Memory B cell (primary cell): ENCODE measurements around the gene MOB3A.
"Not testable (repeated sequence)": the region's sequence is repeated elsewhere in the genome, so short reads cannot be mapped to it uniquely, and the experiment has no call there.

ENCODE experiments used
- ATAC-seq: fragments of 150-1000 bp; cut with Tn5 transposase; 2 replicates; pipeline ENCODE4 v1.10.0; 2021; ENCODE audit warnings: low read depth, mild to moderate bottlenecking, moderate library complexity
- DNase-seq, 2 donors: peaks; one replicate each; pipeline ENCODE4 v3.0.0; 2022; ENCODE audit warnings: low spot score in 2 of 2
- H3K27ac Mint-ChIP-seq: one replicate; pipeline ENCODE4 v1.8.0; 2022; ENCODE audit warnings: mild to moderate bottlenecking, moderate library complexity, mixed read lengths
- H3K27me3 Mint-ChIP-seq: one replicate; pipeline ENCODE4 v1.8.0; 2022; ENCODE audit warnings: mixed read lengths
- H3K36me3 Mint-ChIP-seq: one replicate; pipeline ENCODE4 v1.8.0; 2022; ENCODE audit warnings: mild to moderate bottlenecking, mixed read lengths
- H3K4me1 Mint-ChIP-seq: one replicate; pipeline ENCODE4 v1.8.0; 2022; ENCODE audit warnings: mixed read lengths
- H3K4me3 Mint-ChIP-seq: one replicate; pipeline ENCODE4 v1.8.0; 2022; ENCODE audit warnings: mild to moderate bottlenecking, moderate library complexity, mixed read lengths
- H3K9me3 Mint-ChIP-seq: one replicate; pipeline ENCODE4 v1.8.0; 2022; ENCODE audit warnings: mixed read lengths

MOB3A gene

DNA sequence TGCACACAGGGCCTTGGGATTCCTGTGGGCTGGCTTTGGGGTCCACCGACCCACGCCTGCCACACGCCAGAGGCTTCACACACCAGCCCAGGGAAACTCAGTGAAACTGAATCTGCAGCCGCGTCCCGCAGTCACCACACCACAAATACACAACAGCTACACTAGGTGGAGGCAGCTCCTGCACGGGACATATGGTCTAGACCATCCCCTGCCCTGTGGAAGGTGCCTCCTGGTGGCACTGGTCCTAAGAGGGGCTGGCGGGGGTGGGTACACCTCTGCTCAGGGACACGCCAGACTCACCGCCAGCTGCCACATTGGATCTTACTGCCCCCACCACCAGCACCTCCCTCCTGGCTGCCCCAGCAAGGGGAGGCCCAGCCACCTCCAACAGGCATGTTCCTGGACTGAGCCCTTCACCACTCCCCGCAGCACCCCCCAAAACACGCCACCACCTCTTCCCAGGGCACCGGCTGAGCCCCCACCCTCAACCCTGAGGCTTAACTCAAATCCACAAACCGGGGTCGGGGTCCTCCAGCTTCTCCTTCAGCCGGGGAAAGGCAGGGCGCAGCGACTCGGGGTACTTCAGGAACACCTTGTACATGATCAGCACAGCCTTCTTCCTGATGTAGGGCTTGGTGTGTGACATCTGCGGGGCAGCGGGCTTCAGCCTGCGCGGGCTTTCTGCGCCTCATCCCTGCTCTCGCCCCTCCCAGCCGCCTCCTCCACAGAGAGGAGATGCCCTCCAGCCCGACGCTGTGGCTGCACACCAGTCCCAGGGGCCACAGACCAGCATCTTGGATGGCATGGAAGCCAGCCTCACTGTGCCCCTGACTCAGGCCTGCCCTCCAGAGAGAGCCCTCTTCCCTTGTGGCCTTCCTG is 34.0 kb upstream of the MOB3A start:
- H3K36me3 Mint-ChIP-seq, result peaks cover 7% of the 10 kb centered on the region
- no peaks in the 10 kb centered on the region for H3K27me3 Mint-ChIP-seq

DNA sequence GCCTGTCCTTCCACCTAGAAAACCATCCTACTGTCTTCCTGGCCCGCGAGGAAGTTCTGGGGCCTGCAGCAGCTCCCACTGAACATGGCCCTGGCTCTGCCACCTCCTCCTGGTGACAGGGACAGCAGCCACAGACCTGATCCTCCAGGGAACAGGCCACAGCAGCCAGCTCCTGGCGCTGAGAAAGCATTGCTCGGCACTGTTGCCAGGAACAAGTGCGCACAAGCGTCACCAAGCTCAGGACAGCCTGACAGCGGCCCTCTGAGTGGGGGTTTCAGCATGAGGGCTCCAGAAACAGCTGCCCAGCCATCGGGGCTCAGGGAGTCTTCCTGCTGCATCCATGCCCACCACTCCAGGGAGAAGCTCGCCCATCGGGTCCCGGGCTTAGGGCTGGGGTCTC is 33.4 kb upstream of the MOB3A start:
- DNase-seq (no peak), ATAC-seq (no peak)
- no peaks in the 10 kb centered on the region for H3K9me3 Mint-ChIP-seq
- no peak overlapping the region for H3K4me3 Mint-ChIP-seq
- peaks cover 8% of the 10 kb centered on the region for H3K36me3 Mint-ChIP-seq
- H3K27ac Mint-ChIP-seq, result no peak overlapping the region
- H3K27me3 Mint-ChIP-seq, result no peaks in the 10 kb centered on the region
- H3K4me1 Mint-ChIP-seq, result no peaks in the 10 kb centered on the region

More for the DNA sequence above, 34.0 kb upstream of the MOB3A start:
- no peak for DNase-seq
- Mint-ChIP-seq H3K27ac (no peak overlapping the region), H3K4me3 (no peak overlapping the region), H3K4me1 (no peaks in the 10 kb centered on the region), H3K9me3 (no peaks in the 10 kb centered on the region)
- ATAC-seq, result no peak

DNA sequence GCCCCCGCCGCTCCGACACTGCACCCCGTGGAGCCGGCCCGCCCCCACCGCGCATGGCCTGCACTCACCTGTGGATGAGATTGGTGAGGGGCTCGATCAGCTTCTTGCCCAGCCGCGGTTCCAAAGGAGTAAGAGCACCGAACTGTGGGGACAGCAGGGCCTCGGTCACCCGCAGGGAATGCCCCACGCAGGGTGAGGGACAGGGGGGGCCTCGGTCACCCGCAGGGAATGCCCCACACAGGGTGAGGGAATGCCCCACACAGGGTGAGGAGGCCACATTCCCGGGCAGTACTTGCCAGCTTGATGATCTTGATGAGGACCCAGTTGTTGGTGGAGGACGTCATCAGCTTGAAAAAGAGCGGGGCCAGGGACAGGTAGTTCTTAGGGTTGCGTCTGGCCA is 32.9 kb upstream of the MOB3A start:
- Mint-ChIP-seq H3K4me1 (no peaks in the 10 kb centered on the region), H3K9me3 (no peaks in the 10 kb centered on the region), H3K27me3 (no peaks in the 10 kb centered on the region), H3K27ac (no peak overlapping the region), H3K36me3 (peaks cover 8% of the 10 kb centered on the region), H3K4me3 (no peak overlapping the region)
- DNase-seq (no peak), ATAC-seq (no peak)

DNA sequence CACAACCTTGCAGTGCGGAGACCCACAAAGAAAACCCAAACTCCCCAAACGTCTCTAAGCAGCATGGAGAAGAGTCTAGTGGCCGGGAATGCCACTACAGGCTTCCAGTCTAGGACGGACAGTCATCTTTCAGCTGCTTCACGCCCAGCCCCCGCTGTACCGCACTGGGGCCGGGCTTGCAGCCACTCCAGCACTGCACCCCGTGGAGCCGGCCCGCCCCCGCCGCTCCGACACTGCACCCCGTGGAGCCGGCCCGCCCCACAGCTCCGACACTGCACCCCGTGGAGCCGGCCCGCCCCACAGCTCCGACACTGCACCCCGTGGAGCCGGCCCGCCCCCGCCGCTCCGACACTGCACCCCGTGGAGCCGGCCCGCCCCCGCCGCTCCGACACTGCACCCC is 32.1 kb upstream of the MOB3A start:
- H3K27ac Mint-ChIP-seq, H3K27me3 Mint-ChIP-seq, H3K4me1 Mint-ChIP-seq, ATAC-seq, H3K9me3 Mint-ChIP-seq, DNase-seq, H3K4me3 Mint-ChIP-seq, H3K36me3 Mint-ChIP-seq: not testable (repeated sequence)

DNA sequence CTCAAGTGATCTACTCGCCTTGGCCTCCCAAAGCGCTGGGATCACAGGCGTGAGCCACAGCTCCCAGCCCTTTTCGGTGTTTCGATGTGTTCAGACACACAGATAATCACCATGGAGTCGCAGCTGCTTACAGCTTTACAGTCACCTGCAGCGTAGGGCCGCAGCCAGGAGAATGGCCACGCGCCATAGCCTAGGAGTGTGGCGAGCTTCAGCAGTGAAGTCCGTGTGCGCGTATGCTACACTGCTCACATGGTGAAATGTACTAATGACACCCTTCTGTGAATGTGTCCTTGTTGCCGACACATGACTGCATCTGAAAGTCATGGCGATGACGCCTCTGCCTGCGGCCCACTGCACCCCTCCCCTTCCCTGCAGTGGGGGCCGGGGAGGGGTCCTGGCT is 31.6 kb upstream of the MOB3A start:
- ATAC-seq, result no peak
- DNase-seq, result no peak
- H3K27me3 Mint-ChIP-seq, result no peaks in the 10 kb centered on the region
- H3K4me3 Mint-ChIP-seq, result no peak overlapping the region
- no peaks in the 10 kb centered on the region for H3K9me3 Mint-ChIP-seq
- no peaks in the 10 kb centered on the region for H3K4me1 Mint-ChIP-seq
- peaks cover 6% of the 10 kb centered on the region for H3K36me3 Mint-ChIP-seq
- H3K27ac Mint-ChIP-seq, result no peak overlapping the region

DNA sequence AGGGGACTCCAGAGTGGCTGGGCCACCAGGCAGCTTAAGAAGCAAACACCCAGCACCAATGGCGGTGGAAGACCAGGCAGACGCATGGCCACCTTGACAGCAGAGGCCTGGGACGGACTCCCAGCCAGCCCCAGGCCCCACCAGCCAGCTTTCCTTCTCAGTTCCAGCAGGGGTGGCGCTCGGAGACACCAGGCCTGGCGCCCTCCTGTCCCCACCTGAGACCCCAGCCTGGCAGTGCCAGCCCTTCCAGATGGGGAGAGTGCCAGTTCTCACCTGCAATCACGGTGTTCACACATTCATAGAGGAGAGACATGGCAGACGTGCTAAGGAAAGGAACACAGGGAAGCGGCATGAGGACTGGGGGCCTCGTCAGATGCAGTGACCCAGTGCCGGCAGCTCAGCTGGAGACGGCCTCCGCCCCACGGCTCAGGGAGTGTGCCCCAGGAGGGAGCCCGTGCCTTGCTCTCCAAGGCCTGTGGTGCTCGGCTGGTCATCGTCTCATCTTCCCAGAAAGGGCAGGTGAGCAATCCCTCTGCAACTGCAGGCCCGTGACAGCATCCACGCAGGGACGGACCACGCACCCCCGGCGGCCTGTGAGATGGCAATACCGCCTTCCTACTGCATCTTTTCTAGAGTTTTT is 30.9 kb upstream of the MOB3A start:
- H3K36me3 Mint-ChIP-seq, result peaks cover 1% of the 10 kb centered on the region

DNA sequence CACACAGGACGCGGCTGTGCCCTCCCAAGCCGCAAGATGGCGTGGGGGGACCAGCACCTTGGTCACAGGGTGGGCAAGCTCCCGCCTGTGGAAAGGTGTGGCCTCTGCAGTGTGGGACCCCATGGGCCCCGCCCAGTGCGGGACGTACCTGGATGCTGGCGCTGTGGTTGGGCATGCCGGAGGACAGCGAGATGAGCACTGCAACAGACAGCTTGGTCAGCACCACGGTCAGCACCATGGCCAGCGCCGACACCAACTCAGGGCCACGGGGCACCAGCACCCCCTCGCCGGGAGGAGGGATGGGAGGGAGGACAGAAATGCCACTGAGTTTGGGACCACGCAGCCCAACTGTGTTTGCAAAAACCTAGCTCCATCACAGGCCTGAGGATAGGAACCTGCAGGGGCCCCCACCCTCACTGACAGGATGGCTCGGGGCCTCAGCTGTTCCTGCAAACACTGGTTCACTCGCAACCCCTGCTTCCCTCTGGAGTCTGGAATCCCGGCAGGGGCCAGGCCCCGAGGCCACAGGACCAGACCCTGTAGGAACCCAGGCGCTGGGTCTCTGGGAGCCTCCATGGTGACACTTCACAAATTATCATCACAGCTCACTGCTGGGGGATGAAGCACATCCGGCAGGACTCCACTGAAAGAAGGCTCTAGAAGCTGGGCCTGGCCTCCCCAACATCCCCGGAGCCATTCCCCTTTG is 27.7 kb upstream of the MOB3A start:
- DNase-seq, result no peak
- Mint-ChIP-seq H3K9me3 (no peaks in the 10 kb centered on the region), H3K27me3 (no peaks in the 10 kb centered on the region), H3K4me1 (no peaks in the 10 kb centered on the region), H3K4me3 (no peak overlapping the region), H3K36me3 (peaks cover 9% of the 10 kb centered on the region), H3K27ac (no peak overlapping the region)
- ATAC-seq, result no peak

More for the DNA sequence above, 30.9 kb upstream of the MOB3A start:
- no peaks in the 10 kb centered on the region for H3K9me3 Mint-ChIP-seq
- DNase-seq (no peak), ATAC-seq (no peak)
- no peak overlapping the region for H3K27ac Mint-ChIP-seq
- H3K4me3 Mint-ChIP-seq, result no peak overlapping the region
- no peaks in the 10 kb centered on the region for H3K27me3 Mint-ChIP-seq
- H3K4me1 Mint-ChIP-seq, result no peaks in the 10 kb centered on the region

DNA sequence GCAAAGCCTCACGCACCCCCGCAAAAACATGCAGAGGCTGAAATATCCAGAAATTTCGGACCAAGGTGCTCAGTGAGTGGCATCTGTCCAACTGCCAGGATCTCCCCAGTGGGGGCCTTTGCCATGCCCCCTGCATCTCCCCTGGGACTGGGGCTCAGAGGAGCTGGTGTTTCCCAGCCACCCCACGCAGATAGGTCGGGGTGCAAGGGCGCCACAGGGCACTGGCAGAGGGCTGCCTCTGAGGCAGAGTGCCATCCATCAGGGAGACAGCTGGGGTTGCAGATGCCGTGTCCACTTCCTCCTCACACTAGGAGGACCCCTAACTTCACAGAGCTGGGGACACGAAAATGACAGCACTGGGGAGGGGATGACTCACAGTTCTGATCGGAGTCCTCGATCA is 26.9 kb upstream of the MOB3A start:
- Mint-ChIP-seq H3K27ac (no peak overlapping the region), H3K4me1 (no peaks in the 10 kb centered on the region), H3K36me3 (peaks cover 10% of the 10 kb centered on the region), H3K9me3 (no peaks in the 10 kb centered on the region), H3K4me3 (no peak overlapping the region), H3K27me3 (no peaks in the 10 kb centered on the region)
- no peak for DNase-seq
- no peak for ATAC-seq

DNA sequence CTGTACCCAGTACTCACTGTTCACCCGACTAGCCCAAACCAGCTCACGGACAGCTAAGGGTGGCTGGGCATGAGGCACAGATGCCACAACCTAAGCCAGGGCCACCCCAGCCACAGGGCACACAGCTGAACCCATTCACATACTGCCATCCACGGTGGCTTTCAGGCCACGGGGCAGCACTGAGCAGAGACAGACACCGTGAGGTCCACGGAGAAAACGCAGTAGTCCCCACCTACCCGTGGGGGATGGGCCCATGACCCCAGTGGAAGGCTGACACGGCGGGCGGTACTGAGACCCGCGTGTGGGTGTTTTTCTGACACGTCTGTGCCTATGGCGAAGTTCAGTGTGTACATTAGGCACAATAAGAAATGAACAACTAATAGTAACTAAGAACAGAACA is 26.1 kb upstream of the MOB3A start:
- Mint-ChIP-seq H3K36me3 (peaks cover 10% of the 10 kb centered on the region), H3K4me3 (no peak overlapping the region), H3K9me3 (no peaks in the 10 kb centered on the region), H3K4me1 (no peaks in the 10 kb centered on the region), H3K27me3 (no peaks in the 10 kb centered on the region), H3K27ac (no peak overlapping the region)
- DNase-seq (no peak), ATAC-seq (no peak)

DNA sequence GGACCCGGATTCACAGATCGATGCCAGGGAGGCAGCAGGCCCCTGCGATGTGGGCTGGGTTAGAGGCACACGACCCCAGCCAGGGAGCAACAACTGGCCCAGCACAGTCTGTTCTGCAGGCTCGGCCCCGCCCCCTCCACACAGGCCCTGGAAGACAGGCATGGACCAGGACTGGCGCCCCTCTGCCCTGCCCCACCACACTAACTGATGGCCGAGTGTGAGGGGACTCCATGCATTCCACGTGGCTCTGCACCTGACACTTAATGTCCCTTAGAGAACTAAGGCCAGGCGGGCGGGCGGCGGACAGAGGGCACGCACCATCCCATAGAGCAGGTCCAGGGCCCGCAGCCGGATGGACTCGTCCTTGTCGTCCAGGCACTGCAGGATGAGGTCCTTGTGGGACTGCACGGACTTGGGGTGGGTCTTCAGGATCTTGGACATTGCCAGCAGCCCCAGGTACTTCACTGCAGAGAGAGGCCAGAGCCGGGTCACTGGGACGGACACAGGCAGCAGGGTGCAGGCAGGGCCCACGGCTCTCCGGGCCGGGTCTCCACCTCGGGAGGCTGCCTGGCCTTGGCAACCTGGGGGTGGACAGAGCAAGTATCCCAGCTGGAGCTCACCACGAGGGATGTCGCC is 25.4 kb upstream of the MOB3A start:
- Mint-ChIP-seq H3K36me3 (peaks cover 10% of the 10 kb centered on the region), H3K27ac (no peak overlapping the region)

DNA sequence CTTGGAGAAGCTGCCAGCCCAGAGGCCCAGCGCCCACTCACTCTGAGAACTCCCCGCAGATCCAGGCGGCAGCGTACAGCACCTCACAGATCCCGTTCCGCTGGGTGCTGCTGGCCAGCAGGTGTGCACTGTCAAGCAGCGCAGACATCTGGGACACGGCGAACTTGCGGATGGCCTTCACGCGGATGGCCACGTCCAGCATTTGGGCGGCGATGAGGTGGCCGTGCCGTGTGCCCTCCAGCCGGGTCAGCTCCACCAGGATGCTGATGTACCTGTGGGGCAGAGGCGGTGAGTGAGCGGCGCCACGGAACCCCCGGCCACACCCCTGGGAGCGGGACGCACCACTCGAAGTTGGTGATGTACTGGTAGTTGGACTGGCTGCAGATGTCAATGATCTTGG is 24.7 kb upstream of the MOB3A start:
- DNase-seq (no peak), ATAC-seq (no peak)
- H3K4me3 Mint-ChIP-seq, result no peak overlapping the region
- H3K27ac Mint-ChIP-seq, result no peak overlapping the region
- H3K27me3 Mint-ChIP-seq, result no peaks in the 10 kb centered on the region
- H3K9me3 Mint-ChIP-seq, result no peaks in the 10 kb centered on the region
- no peaks in the 10 kb centered on the region for H3K4me1 Mint-ChIP-seq
- peaks cover 10% of the 10 kb centered on the region for H3K36me3 Mint-ChIP-seq

More for the DNA sequence above, 25.4 kb upstream of the MOB3A start:
- Mint-ChIP-seq H3K4me1 (no peaks in the 10 kb centered on the region), H3K4me3 (no peak overlapping the region), H3K27me3 (no peaks in the 10 kb centered on the region), H3K9me3 (no peaks in the 10 kb centered on the region)
- ATAC-seq (no peak), DNase-seq (no peak)

DNA sequence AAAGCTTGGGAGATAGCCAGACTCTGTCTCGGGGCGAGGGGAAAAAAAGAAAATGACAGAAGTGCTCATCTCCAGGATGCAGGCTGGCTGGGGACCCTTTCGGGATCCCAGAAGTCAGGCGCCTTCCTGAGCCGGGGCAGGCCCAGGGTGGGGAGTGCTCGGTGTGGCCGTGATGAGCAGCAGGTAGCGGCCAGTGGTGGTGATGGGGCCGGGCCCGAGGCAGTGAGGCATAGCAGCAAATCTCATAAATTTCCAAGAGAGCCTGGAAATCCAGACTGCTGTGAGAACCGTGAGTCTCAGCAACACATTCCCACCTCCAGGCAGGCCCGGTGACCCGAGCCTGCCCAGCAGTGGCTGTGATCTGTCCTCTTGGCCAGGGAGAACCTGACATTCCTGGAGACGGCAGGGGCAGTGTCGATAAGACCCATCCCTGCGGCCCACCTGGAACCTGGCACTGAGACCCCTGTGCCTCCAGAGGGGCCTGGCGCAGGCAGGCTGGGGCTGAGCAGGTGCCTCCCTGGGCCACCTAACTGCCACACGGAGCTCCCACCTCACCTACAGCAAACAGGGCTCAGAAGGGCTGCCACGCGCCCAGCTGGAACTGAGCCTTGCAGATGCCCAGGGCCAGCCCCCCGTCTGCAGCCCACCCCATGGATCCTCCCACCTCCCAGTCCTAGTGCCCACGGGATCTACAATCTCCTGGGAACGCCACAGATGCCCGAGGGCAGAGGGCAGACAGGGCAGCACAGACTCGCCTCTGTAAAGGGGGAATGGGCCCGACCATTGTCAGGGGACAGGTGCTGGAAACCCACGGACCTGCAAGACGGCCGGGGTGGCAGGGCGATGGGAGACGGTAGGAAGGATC is 24.0 kb upstream of the MOB3A start:
- H3K4me1 Mint-ChIP-seq, result peaks cover 2% of the 10 kb centered on the region
- peaks cover 14% of the 10 kb centered on the region for H3K36me3 Mint-ChIP-seq
- H3K4me3 Mint-ChIP-seq, result no peak overlapping the region
- ATAC-seq (no peak), DNase-seq (no peak)
- H3K9me3 Mint-ChIP-seq, result no peaks in the 10 kb centered on the region
- H3K27ac Mint-ChIP-seq, result no peak overlapping the region
- H3K27me3 Mint-ChIP-seq, result no peaks in the 10 kb centered on the region

DNA sequence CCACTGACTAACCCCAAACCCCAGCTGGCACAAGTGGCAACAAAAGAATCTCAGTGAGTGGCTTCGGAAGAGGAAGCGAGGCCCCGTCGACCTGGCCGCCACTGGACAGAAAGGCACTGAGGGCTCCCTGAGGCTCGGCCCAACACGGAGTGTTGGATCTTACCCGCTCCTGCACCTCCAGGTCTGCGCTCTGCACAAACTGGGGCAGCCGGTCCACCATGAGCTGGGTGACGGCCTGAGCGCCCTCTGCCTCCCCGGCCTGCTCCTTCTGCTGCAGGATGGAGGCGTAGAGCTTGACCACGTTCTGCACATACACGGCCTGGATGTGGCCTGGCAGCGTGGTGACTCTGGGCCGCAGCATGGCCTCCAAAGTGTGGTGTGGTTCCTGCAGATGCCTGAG is 22.3 kb upstream of the MOB3A start:
- peaks cover 25% of the 10 kb centered on the region for H3K36me3 Mint-ChIP-seq
- no peaks in the 10 kb centered on the region for H3K27me3 Mint-ChIP-seq
- no peak for ATAC-seq
- DNase-seq, result no peak
- H3K9me3 Mint-ChIP-seq, result no peaks in the 10 kb centered on the region
- H3K4me1 Mint-ChIP-seq, result peaks cover 5% of the 10 kb centered on the region
- H3K4me3 Mint-ChIP-seq, result no peak overlapping the region
- no peak overlapping the region for H3K27ac Mint-ChIP-seq
